MM.1S (cell line): ENCODE measurements around the gene DISC1.
A peak's percentile ranks its signal among the peaks of the same experiment; 100 is the strongest.
"Not testable (repeated sequence)": the region's sequence is repeated elsewhere in the genome, so short reads cannot be mapped to it uniquely, and the experiment has no call there.

Source experiments
- DNase-seq: peaks from one replicate; pipeline ENCODE4 v3.0.0-alpha.2; 2015
- H2AFZ ChIP-seq: fragments of 300-600 bp; sonication (generic); 2 replicates; pipeline ENCODE4 v1.6.0; 2016; ENCODE audit warnings: antibody characterized with exemption, low read length
- H3F3A ChIP-seq: fragments of 300-600 bp; sonication (generic); 2 replicates; pipeline ENCODE4 v1.6.1; 2016; ENCODE audit warnings: mild to moderate bottlenecking, antibody characterized with exemption, low read length, moderate library complexity, mixed read lengths; ENCODE audit not compliant: insufficient read depth
- H3K27ac ChIP-seq: fragments of 300-600 bp; sonication (generic); 2 replicates; pipeline ENCODE4 v1.5.1; 2016; ENCODE audit warnings: mild to moderate bottlenecking, low read length
- H3K27me3 ChIP-seq: fragments of 300-600 bp; sonication (generic); replicated peaks from 2 replicates; pipeline ENCODE4 v1.6.0; 2016; ENCODE audit warnings: low read length; ENCODE audit not compliant: insufficient read depth
- H3K36me3 ChIP-seq: fragments of 300-600 bp; sonication (generic); replicated peaks from 2 replicates; pipeline ENCODE4 v1.6.1; 2016; ENCODE audit warnings: mild to moderate bottlenecking, low read length, mixed read lengths; ENCODE audit not compliant: insufficient read depth
- H3K4me1 ChIP-seq: fragments of 300-600 bp; sonication (generic); 2 replicates; pipeline ENCODE4 v1.6.1; 2016; ENCODE audit warnings: low read length, mixed read lengths
- H3K4me2 ChIP-seq: fragments of 300-600 bp; sonication (generic); 2 replicates; pipeline ENCODE4 v1.6.0; 2016; ENCODE audit warnings: low read depth, low read length
- H3K4me3 ChIP-seq: fragments of 300-600 bp; sonication (generic); 2 replicates; pipeline ENCODE4 v1.5.1; 2016; ENCODE audit warnings: low read length, mixed read lengths
- H3K79me2 ChIP-seq: fragments of 300-600 bp; sonication (generic); 2 replicates; pipeline ENCODE4 v1.6.1; 2016; ENCODE audit warnings: mixed run types, low read length, mixed read lengths
- H3K9ac ChIP-seq: fragments of 300-600 bp; sonication (generic); 2 replicates; pipeline ENCODE4 v1.6.1; 2016; ENCODE audit warnings: low read length, mixed read lengths
- H3K9me2 ChIP-seq: fragments of 300-600 bp; sonication (generic); replicated peaks from 2 replicates; pipeline ENCODE4 v1.6.1; 2016; ENCODE audit warnings: mild to moderate bottlenecking, low read length, mixed read lengths; ENCODE audit not compliant: insufficient read depth
- H3K9me3 ChIP-seq: fragments of 300-600 bp; sonication (generic); replicated peaks from 2 replicates; pipeline ENCODE4 v1.6.1; 2016; ENCODE audit warnings: mild to moderate bottlenecking, low read length, mixed read lengths; ENCODE audit not compliant: insufficient read depth
- H4K20me1 ChIP-seq: fragments of 300-600 bp; sonication (generic); 2 replicates; pipeline ENCODE4 v1.6.1; 2016; ENCODE audit warnings: mild to moderate bottlenecking, low read length, moderate library complexity, mixed read lengths; ENCODE audit not compliant: insufficient read depth
- EZH2 ChIP-seq: fragments of 300-600 bp; sonication (generic); optimal IDR thresholded peaks from 2 replicates; pipeline ENCODE3; 2017; ENCODE audit warnings: low read depth, mild to moderate bottlenecking, antibody characterized with exemption, low read length, mixed read lengths
- EZH2phosphoT487 ChIP-seq: fragments of 300-600 bp; sonication (generic); IDR thresholded peaks from 2 replicates; pipeline ENCODE4 v1.6.1; 2018; ENCODE audit warnings: antibody characterized with exemption, low read length
- TF ChIP-seq, protein P1 (sequence below): fragments of 300-600 bp; sonication (generic); IDR thresholded peaks from 2 replicates; pipeline ENCODE4 v1.5.1; 2016; ENCODE audit warnings: antibody characterized with exemption, low read length, mixed read lengths

Gene DISC1

DNA sequence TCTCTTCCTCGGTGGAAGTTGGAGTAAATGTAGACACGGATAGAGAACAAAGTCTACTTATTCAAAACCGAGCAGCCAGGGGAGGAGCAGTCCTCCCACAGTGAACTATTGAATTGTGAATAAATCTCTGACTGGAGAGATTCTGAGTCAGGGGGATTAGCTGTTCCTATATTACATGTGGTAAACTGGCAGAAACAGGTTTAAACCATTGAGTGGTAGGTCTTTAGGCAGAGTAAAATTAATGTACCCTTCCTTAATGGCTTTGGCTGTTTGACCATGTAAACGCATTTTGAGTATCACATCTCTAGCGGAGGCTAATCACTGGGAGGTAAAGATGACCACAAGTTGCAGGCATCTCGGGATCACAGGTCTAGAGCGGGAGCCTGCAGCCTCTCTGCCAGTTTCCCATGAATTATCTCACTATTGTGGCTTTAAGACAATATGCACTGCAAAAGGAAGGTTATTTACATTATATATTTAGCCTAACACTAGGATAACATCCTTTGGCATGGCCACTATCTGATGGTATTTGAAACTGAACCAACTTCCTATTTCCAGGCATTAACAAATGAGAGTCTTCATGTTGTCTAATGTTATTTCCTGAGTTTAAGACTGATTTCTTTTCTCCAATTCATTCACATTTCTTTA lies 7.9 kb upstream of the DISC1 start:
- H3F3A ChIP-seq, result peaks cover 3% of the 10 kb centered on the region
- H3K9me2 ChIP-seq, result no peaks in the 10 kb centered on the region
- H3K36me3 ChIP-seq, result no peaks in the 10 kb centered on the region
- no peak for DNase-seq
- peaks cover 14% of the 10 kb centered on the region for H3K4me1 ChIP-seq
- H4K20me1 ChIP-seq, result no peaks in the 10 kb centered on the region
- no peaks in the 10 kb centered on the region for H3K27me3 ChIP-seq
- no peak overlapping the region for H2AFZ ChIP-seq
- TF ChIP-seq, protein P1, sequence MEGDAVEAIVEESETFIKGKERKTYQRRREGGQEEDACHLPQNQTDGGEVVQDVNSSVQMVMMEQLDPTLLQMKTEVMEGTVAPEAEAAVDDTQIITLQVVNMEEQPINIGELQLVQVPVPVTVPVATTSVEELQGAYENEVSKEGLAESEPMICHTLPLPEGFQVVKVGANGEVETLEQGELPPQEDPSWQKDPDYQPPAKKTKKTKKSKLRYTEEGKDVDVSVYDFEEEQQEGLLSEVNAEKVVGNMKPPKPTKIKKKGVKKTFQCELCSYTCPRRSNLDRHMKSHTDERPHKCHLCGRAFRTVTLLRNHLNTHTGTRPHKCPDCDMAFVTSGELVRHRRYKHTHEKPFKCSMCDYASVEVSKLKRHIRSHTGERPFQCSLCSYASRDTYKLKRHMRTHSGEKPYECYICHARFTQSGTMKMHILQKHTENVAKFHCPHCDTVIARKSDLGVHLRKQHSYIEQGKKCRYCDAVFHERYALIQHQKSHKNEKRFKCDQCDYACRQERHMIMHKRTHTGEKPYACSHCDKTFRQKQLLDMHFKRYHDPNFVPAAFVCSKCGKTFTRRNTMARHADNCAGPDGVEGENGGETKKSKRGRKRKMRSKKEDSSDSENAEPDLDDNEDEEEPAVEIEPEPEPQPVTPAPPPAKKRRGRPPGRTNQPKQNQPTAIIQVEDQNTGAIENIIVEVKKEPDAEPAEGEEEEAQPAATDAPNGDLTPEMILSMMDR, result no peak
- TF ChIP-seq EZH2, result no peak
- TF ChIP-seq EZH2phosphoT487, result no peak
- no peak overlapping the region for H3K4me2 ChIP-seq
- no peak overlapping the region for H3K4me3 ChIP-seq
- no peak overlapping the region for H3K27ac ChIP-seq
- H3K9me3 ChIP-seq, result no peaks in the 10 kb centered on the region
- no peaks in the 10 kb centered on the region for H3K79me2 ChIP-seq
- H3K9ac ChIP-seq, result no peak overlapping the region

DNA sequence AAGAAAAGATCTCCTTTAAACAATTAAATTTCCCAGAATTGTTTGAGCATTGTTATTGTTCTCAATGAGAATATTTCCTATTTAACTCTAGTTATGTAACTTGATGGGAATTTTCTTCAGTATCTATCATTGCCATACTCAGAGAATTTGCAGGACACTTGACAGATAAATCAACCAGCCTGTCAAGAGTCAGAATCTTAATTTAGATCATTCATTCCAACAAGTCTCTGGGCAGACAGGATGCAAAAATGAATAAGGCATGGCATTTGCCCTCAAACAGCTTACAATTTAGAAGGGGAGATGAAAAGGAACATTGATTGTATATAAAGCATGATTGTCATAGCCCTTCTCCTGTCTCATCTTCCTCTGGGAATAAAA lies 7.3 kb upstream of the DISC1 start:
- Histone ChIP-seq H3K36me3 (no peaks in the 10 kb centered on the region), H3K4me3 (no peak overlapping the region), H4K20me1 (no peaks in the 10 kb centered on the region), H3F3A (no peaks in the 10 kb centered on the region), H3K27ac (no peak overlapping the region), H3K4me2 (no peak overlapping the region), H3K79me2 (no peaks in the 10 kb centered on the region), H3K27me3 (no peaks in the 10 kb centered on the region), H3K9me2 (no peaks in the 10 kb centered on the region), H3K4me1 (peaks cover 9% of the 10 kb centered on the region), H3K9me3 (no peaks in the 10 kb centered on the region), H3K9ac (no peak overlapping the region), H2AFZ (no peak overlapping the region)
- TF ChIP-seq, protein P1, result no peak
- no peak for TF ChIP-seq EZH2
- TF ChIP-seq EZH2phosphoT487, result no peak
- no peak for DNase-seq

DNA sequence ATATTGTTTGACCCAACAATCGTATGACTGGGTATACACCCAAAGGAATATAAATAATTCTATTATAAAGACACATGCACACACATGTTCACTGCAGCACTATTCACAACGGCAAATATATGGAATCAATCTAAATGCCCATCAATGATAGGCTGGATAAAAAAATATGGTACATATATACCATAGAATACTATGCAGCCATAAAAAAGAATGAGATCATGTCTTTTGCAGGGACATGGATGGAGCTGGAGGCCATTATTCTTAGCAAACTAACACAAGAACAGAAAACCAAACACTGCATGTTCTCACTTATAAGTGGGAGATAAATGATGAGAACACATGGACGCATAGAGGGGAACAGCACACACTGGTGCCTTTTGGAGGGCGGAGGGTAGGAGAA lies 1.5 kb upstream of the DISC1 start:
- DNase-seq, H4K20me1 ChIP-seq, H2AFZ ChIP-seq: not testable (repeated sequence)

DNA sequence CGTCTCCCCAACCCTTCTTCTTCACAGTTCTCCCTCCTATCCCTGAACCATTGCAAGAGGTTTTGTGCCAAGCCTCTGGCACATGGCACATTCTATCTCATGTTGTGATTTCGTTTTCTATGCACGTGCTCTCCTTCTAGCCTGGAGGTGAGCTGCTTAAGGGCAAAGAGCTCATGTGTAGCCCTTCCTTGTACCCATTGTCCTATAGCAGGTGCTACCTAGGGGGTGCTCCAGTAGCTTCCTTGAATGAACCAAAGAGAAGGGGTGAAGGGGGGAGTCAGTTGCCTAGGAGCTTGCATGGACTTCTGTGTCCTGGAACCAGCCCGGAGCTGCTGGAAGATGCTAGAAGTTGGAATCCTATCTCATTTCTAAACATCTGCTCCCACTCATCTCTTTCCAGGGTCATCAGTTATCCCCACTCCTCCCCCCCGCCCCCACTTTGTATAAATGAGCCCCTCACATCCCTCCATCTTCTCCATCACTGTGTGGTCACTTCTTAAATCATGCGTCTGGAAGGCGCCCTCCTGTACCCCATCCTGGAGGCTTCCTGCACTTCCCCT lies 535 bp upstream of the DISC1 start:
- no peaks in the 10 kb centered on the region for H3K36me3 ChIP-seq
- H3F3A ChIP-seq, result peaks cover 18% of the 10 kb centered on the region
- peak; percentile 81 for DNase-seq
- peak overlapping the region; percentile 84 for H2AFZ ChIP-seq
- no peaks in the 10 kb centered on the region for H3K27me3 ChIP-seq
- peaks cover 8% of the 10 kb centered on the region for H3K4me1 ChIP-seq
- H3K9ac ChIP-seq, result peak overlapping the region; percentile 47
- H3K9me3 ChIP-seq, result no peaks in the 10 kb centered on the region
- peak overlapping the region; percentile 19; the same call in 1 of the 2 replicates for H3K27ac ChIP-seq
- no peaks in the 10 kb centered on the region for H3K79me2 ChIP-seq
- no peak for TF ChIP-seq EZH2
- TF ChIP-seq, protein P1, result peak; percentile 25
- no peaks in the 10 kb centered on the region for H3K9me2 ChIP-seq
- peak overlapping the region; percentile 75 for H3K4me3 ChIP-seq
- no peaks in the 10 kb centered on the region for H4K20me1 ChIP-seq
- H3K4me2 ChIP-seq, result peak overlapping the region; percentile 63

More for the DNA sequence above, 1.5 kb upstream of the DISC1 start:
- not testable (repeated sequence) for H3K79me2 ChIP-seq, H3K9ac ChIP-seq, H3K4me1 ChIP-seq, H3K4me2 ChIP-seq, H3K36me3 ChIP-seq, H3K27me3 ChIP-seq, H3K4me3 ChIP-seq, H3K9me3 ChIP-seq, H3K9me2 ChIP-seq, H3K27ac ChIP-seq
- peaks cover 18% of the 10 kb centered on the region for H3F3A ChIP-seq
